Measurements from ENCODE around the gene EP400.

EP400 gene

GRCh38 chr12:132004946-132005345, 55.2 kb downstream of the EP400 start (continued):
- no peak for TF ChIP-seq ZSCAN5A (tag by site-specific recombination; IDR thresholded peaks at IDR 0.05)
- no peak for TF ChIP-seq ZNF561 (tag by site-specific recombination; IDR thresholded peaks at IDR 0.05; ENCODE audit: borderline replicate concordance)
- no peak for TF ChIP-seq ZNF394 (tag by site-specific recombination; IDR thresholded peaks at IDR 0.05; ENCODE audit: borderline replicate concordance)
- no peak for TF ChIP-seq PBX3 (CRISPR knock-in tag; IDR thresholded peaks at IDR 0.05)
- no peak for TF ChIP-seq ZNF148 (tag by site-specific recombination; IDR thresholded peaks at IDR 0.05; ENCODE audit: borderline replicate concordance)
- no peak for TF ChIP-seq ZNF585B (tag by site-specific recombination; IDR thresholded peaks at IDR 0.05)

- TF ChIP-seq ZNF510 (tag by site-specific recombination; IDR thresholded peaks at IDR 0.05; ENCODE audit: insufficient replicate concordance), result no peak
- TF ChIP-seq IKZF3 (tag by site-specific recombination; IDR thresholded peaks at IDR 0.05), result no peak
- no peak for TF ChIP-seq ZNF10 (tag by site-specific recombination; IDR thresholded peaks at IDR 0.05)
- no peak for TF ChIP-seq ZNF404 (tag by site-specific recombination; IDR thresholded peaks at IDR 0.05)
- CTCF ChIA-PET, result interaction anchor here (0.8 to 1.6 kb wide), 2 partner anchors 9 to 55 kb away, joined by 4 to 5 read pairs; no protein-coding TSS in a partner anchor
- Histone ChIP-seq H3K4me1 (ENCODE audit: control insufficient read depth, insufficient read depth, low read length) (no peaks in the 10 kb centered on the region), H3K27ac (ENCODE audit: extremely low read depth, low read depth, low read length) (no peak overlapping the region), H3K4me3 (ENCODE audit: low read depth, low read length) (no peak overlapping the region), H3K9me3 (ENCODE audit: control insufficient read depth, insufficient read depth, low read depth, low read length) (no peaks in the 10 kb centered on the region), H3K36me3 (ENCODE audit: control insufficient read depth in 2 of 2, insufficient read depth in 1 of 2, low read length in 2 of 2) (peaks cover 30 to 62% of the 10 kb centered on the region in 2 experiments)
- POLR2A ChIA-PET, result no interaction called here
Measured at GRCh38 chr12:132006056-132006680, 56.4 kb downstream of the EP400 start.

GRCh38 chr12:132007041-132007440, 57.3 kb downstream of the EP400 start:
- TF ChIP-seq ZNF2 (tag by site-specific recombination; IDR thresholded peaks at IDR 0.05) (no peak), SETDB1 (IDR thresholded peaks at IDR 0.05; ENCODE audit: insufficient read length, low read length) (no peak), GLIS2 (tag by site-specific recombination; IDR thresholded peaks at IDR 0.05) (no peak), BCL11B (tag by site-specific recombination; IDR thresholded peaks at IDR 0.05; ENCODE audit: low read depth) (no peak)
- H3K4me3 ChIP-seq (ENCODE audit: low read depth, low read length), result no peak overlapping the region
- no peak overlapping the region for H3K27ac ChIP-seq (ENCODE audit: extremely low read depth, low read depth, low read length)
- no peaks in the 10 kb centered on the region for H3K9me3 ChIP-seq (ENCODE audit: control insufficient read depth, insufficient read depth, low read depth, low read length)
- CTCF ChIA-PET, result interaction anchor here (0.6 to 1.6 kb wide), 2 partner anchors 56 to 1187 kb away, joined by 3 to 5 read pairs; no protein-coding TSS in a partner anchor
- POLR2A ChIA-PET, result no interaction called here
- peaks cover 30 to 71% of the 10 kb centered on the region in 2 experiments for H3K36me3 ChIP-seq (ENCODE audit: control insufficient read depth in 2 of 2, insufficient read depth in 1 of 2, low read length in 2 of 2)
- H3K4me1 ChIP-seq (ENCODE audit: control insufficient read depth, insufficient read depth, low read length), result no peaks in the 10 kb centered on the region
